HCT116 (cell line): Measurements from ENCODE around the gene SLFN12L. TPM values are rescaled to one million over a fixed set of nuclear protein-coding genes. Genes with fewer than 3 reads are reported as not detected.

Experiments used
- ATAC-seq: fragments of 200-7000 bp; cut with Tn5 transposase; 2 replicates; pipeline ENCODE4 v1.9.1; 2020; ENCODE audit warnings: mild to moderate bottlenecking, moderate library complexity
- Bru-seq: library from RNA; stranded (reverse); fragments of 400-500 nt; gene quantifications from one replicate; lab custom pipeline; 2021; lab: Mats Ljungman, UMichigan
- BruChase-seq, 2 experiments: library from RNA; stranded (reverse); fragments of 400-500 nt; gene quantifications; one replicate each; lab custom pipeline; 2021; lab: Mats Ljungman, UMichigan
- BruUV-seq: library from RNA; stranded (reverse); fragments of 400-500 nt; replicated peaks from 2 replicates; lab custom pipeline; 2021; lab: Mats Ljungman, UMichigan
- CTCF ChIA-PET: fragments of 300-600 bp; sonication (Branson Sonifier 250); formaldehyde crosslinking; loops from one replicate; lab custom pipeline; 2021; ENCODE audit warnings: antibody characterized with exemption; lab: Charles Lee
- POLR2A ChIA-PET: fragments of 300-600, 350-600 bp; sonication (Branson Sonifier 250); formaldehyde crosslinking; loops from one replicate; lab custom pipeline; 2021; ENCODE audit warnings: antibody characterized with exemption; lab: Charles Lee
- RAD21 ChIA-PET, 2 experiments: fragments of 300-600 bp; sonication (Branson Sonifier 250); formaldehyde crosslinking; loops; one replicate each; lab custom pipeline; 2023; ENCODE audit warnings: low total read pairs in 2 of 2; ENCODE audit not compliant: uncharacterized antibody in 2 of 2, unreplicated experiment in 2 of 2, low non-redundant PET in 1 of 2; lab: Charles Lee
- DNase-seq: peaks from one replicate; pipeline ENCODE4 v3.0.0-alpha.2; 2010; ENCODE audit warnings: low read depth, low spot score
- H2AFZ ChIP-seq: fragments of 200-600 bp; shearing (Covaris generic), sonication (generic); 2 replicates; pipeline ENCODE4 v1.6.1; 2017; ENCODE audit warnings: low read depth, mixed run types, mixed read lengths, antibody characterized with exemption, low read length; ENCODE audit not compliant: poor library complexity, severe bottlenecking
- H3K27ac ChIP-seq: 2 replicates; pipeline ENCODE4 v1.5.1; 2012; ENCODE audit warnings: low read depth, low read length
- H3K27me3 ChIP-seq: fragments of 200-600 bp; sonication (generic); 2 replicates; pipeline ENCODE4 v1.6.1; 2016; ENCODE audit warnings: mixed run types, low read length, mixed read lengths; ENCODE audit not compliant: insufficient read depth
- H3K36me3 ChIP-seq, 2 experiments: fragments of 200-500 bp in 1 of 2; fragments of 200-600 bp in 1 of 2; sonication (Bioruptor generic) in 1 of 2; sonication (generic) in 1 of 2; 2 replicates each; pipeline versions ENCODE4 v1.5.1 to v1.6.1; 2014 to 2016; ENCODE audit warnings: low read length in 2 of 2, inconsistent platforms in 1 of 2, mixed read lengths in 1 of 2, mixed run types in 1 of 2; ENCODE audit not compliant: insufficient read depth in 2 of 2, control insufficient read depth in 1 of 2
- H3K4me1 ChIP-seq, 2 experiments: fragments of 200-600 bp in 1 of 2; sonication (generic) in 1 of 2; 2 replicates each; pipeline versions ENCODE4 v1.5.1 to v1.6.1; 2012 to 2017; ENCODE audit warnings: low read length in 2 of 2, inconsistent platforms in 1 of 2, mild to moderate bottlenecking in 1 of 2, mixed read lengths in 1 of 2, mixed run types in 1 of 2, moderate library complexity in 1 of 2; ENCODE audit not compliant: insufficient read depth in 2 of 2, control insufficient read depth in 1 of 2
- H3K4me2 ChIP-seq: fragments of 200-600 bp; sonication (generic); 2 replicates; pipeline ENCODE4 v1.6.1; 2017; ENCODE audit warnings: mixed run types, low read length, mixed read lengths
- H3K4me3 ChIP-seq, 2 experiments: fragments of 200-600 bp in 1 of 2; sonication (generic) in 1 of 2; replicated peaks in 1 of 2; 2 replicates each; pipeline ENCODE4 v1.5.1; 2011 to 2016; ENCODE audit warnings: low read length in 2 of 2, control low read depth in 1 of 2, low read depth in 1 of 2, mild to moderate bottlenecking in 1 of 2, mixed read lengths in 1 of 2, mixed run types in 1 of 2
- H3K79me2 ChIP-seq: fragments of 200-600 bp; sonication (generic); 2 replicates; pipeline ENCODE4 v1.6.1; 2017; ENCODE audit warnings: mild to moderate bottlenecking, mixed run types, low read length, moderate library complexity, mixed read lengths; ENCODE audit not compliant: insufficient read depth
- H3K9ac ChIP-seq: fragments of 200-600 bp; sonication (generic); 2 replicates; pipeline ENCODE4 v1.6.1; 2016; ENCODE audit warnings: low read length, mixed read lengths
- H3K9me2 ChIP-seq: fragments of 200-600 bp; sonication (generic), shearing (Covaris generic); 2 replicates; pipeline ENCODE4 v1.6.1; 2017; ENCODE audit warnings: mixed run types, mild to moderate bottlenecking, moderate library complexity; ENCODE audit not compliant: insufficient read depth
- H3K9me3 ChIP-seq, 2 experiments: fragments of 200-500 bp in 1 of 2; fragments of 200-600 bp in 1 of 2; sonication (Bioruptor generic) in 1 of 2; sonication (generic) in 1 of 2; 2 replicates each; pipeline ENCODE4 v1.6.1; 2014 to 2017; ENCODE audit warnings: low read length in 2 of 2, mixed read lengths in 2 of 2, inconsistent platforms in 1 of 2, low read depth in 1 of 2, mild to moderate bottlenecking in 1 of 2, mixed run types in 1 of 2, moderate library complexity in 1 of 2; ENCODE audit not compliant: control insufficient read depth in 1 of 2, insufficient read depth in 1 of 2
- H4K20me1 ChIP-seq: fragments of 200-600 bp; sonication (generic), shearing (Covaris generic); 2 replicates; pipeline ENCODE4 v1.6.1; 2017; ENCODE audit warnings: mixed run types, mild to moderate bottlenecking, moderate library complexity; ENCODE audit not compliant: insufficient read depth
- ATF3 ChIP-seq: IDR thresholded peaks from 2 replicates; pipeline ENCODE4 v1.6.1; 2012
- CBX3 ChIP-seq: IDR thresholded peaks from 2 replicates; pipeline ENCODE4 v1.6.1; 2012; ENCODE audit warnings: low read depth
- CEBPB ChIP-seq: IDR thresholded peaks from 2 replicates; pipeline ENCODE4 v1.6.1; 2012; ENCODE audit warnings: low read depth
- ELF1 ChIP-seq: IDR thresholded peaks from 2 replicates; pipeline ENCODE4 v1.6.1; 2012; ENCODE audit warnings: low read depth, borderline replicate concordance
- EZH2 ChIP-seq: fragments of 200-600 bp; sonication (generic); IDR thresholded peaks from 2 replicates; pipeline ENCODE4 v1.6.1; 2017; ENCODE audit warnings: antibody characterized with exemption, mixed run types
- FOSL1 ChIP-seq: IDR thresholded peaks from 2 replicates; pipeline ENCODE4 v1.6.1; 2012; ENCODE audit warnings: low read depth
- MAX ChIP-seq: IDR thresholded peaks from 2 replicates; pipeline ENCODE4 v1.6.1; 2012
- POLR2A ChIP-seq: IDR thresholded peaks from 2 replicates; pipeline ENCODE4 v1.7.0; 2011; ENCODE audit warnings: borderline replicate concordance; ENCODE audit not compliant: insufficient read depth, insufficient read length; ENCODE audit errors: extremely low read depth
- RAD21 ChIP-seq: IDR thresholded peaks from 2 replicates; pipeline ENCODE4 v1.6.1; 2012; ENCODE audit warnings: low read depth, mild to moderate bottlenecking
- SIN3A ChIP-seq: IDR thresholded peaks from 2 replicates; pipeline ENCODE4 v1.6.1; 2012; ENCODE audit warnings: low read depth
- SP1 ChIP-seq: IDR thresholded peaks from 2 replicates; pipeline ENCODE4 v1.6.1; 2012; ENCODE audit warnings: low read depth
- TCF7L2 ChIP-seq: IDR thresholded peaks from 2 replicates; pipeline ENCODE4 v1.7.0; 2011; ENCODE audit warnings: borderline replicate concordance, inconsistent platforms; ENCODE audit not compliant: insufficient read depth, insufficient read length; ENCODE audit errors: extremely low read depth
- YY1 ChIP-seq: IDR thresholded peaks from 2 replicates; pipeline ENCODE4 v1.6.1; 2011; ENCODE audit warnings: low read length, low read depth, moderate library complexity, mild to moderate bottlenecking; ENCODE audit not compliant: insufficient replicate concordance; ENCODE audit errors: extremely low read depth
- ZFX ChIP-seq: fragments of 450-650 bp; IDR thresholded peaks from 2 replicates; pipeline ENCODE4 v1.6.1; 2017
- intact Hi-C: fragments of 100-400 bp; cut with micrococcal nuclease; formaldehyde crosslinking; loops from 2 replicates; pipeline ENCODE4 v1.10.0; 2022
- long read RNA-seq: library from polyadenylated mRNA; unstranded; transcript quantifications from one replicate; pipeline ENCODE4 v2.0.0, GENCODE V29; 2021; ENCODE audit not compliant: unreplicated experiment
- polyA plus RNA-seq: library from polyadenylated mRNA; unstranded; fragments of >200 nt; gene quantifications from 2 replicates; pipeline ENCODE4 v1.2.1, GENCODE V29; 2012; ENCODE audit warnings: missing spikeins
- total RNA-seq: library from RNA; stranded (reverse); gene quantifications from one replicate; pipeline ENCODE4 v1.2.1, GENCODE V29; 2021; ENCODE audit not compliant: unreplicated experiment
- TF ChIP-seq, protein P1 (sequence below): IDR thresholded peaks from 2 replicates; pipeline ENCODE4 v1.6.1; 2011; ENCODE audit warnings: mild to moderate bottlenecking, low read length, moderate library complexity; ENCODE audit not compliant: insufficient replicate concordance; ENCODE audit errors: extremely low read depth

Gene SLFN12L
- total RNA-seq (0.17 TPM), Bru-seq, nascent RNA (percentile 5 among the genes with signal in this experiment), BruChase-seq, experiment 1, labeled RNA remaining after a 6-hour chase (not detected), BruChase-seq, experiment 2, labeled RNA remaining after a 2-hour chase (percentile 2 among the genes with signal in this experiment)
- not detected in 2 replicates for polyA plus RNA-seq
- long read RNA-seq, result 0 reads

DNA sequence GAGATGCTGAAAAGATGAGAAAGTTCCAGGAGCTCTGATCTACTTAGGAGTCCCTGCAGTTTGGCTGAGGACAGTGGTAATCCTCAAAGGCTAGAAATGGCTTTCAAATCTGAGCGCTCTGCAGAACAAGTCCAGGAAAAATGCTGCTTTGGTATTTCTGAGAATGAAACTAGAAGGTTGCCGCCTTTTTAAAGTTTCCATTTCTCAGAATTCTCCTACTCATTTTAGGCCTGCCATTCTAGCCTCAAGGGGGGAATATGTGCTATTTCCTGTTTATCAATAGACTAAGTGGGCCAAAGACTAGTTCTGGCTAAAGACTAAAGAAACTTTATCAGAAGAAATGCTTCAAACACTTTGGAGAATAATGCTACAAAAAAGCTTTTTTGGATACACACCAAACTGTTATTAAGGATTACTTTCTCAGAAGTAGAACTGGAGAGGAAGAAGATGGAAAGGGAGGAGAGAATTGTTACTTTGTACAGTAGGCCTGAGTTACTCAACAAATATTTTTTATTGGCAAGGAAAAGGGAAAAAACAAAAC is at the start of gene SLFN12L:
Gene SLFN12L, minus strand, starts transcription at position 78 of the 541 bp plus-strand sequence. CDS start 15,314 bp downstream, outside the sequence.
- CTCF ChIA-PET, result interaction anchor here (0.6 to 1.8 kb wide), 7 partner anchors 10 to 417 kb away, joined by 3 to 6 read pairs (median 3); no protein-coding TSS in a partner anchor
- no peak within 1 kb of the TSS for H3K4me2 ChIP-seq

More for the DNA sequence above, at the start of gene SLFN12L:
- Histone ChIP-seq H3K4me3 (no peak within 1 kb of the TSS), H3K9me3 (no peaks in the 10 kb centered on the region), H3K4me1 (peaks cover 0 to 5% of the 10 kb centered on the region in 2 experiments; a peak in 1 of 4 replicates), H4K20me1 (no peaks in the 10 kb centered on the region), H3K36me3 (no peaks in the 10 kb centered on the region), H3K79me2 (no peaks in the 10 kb centered on the region), H2AFZ (no peak within 1 kb of the TSS), H3K27me3 (no peaks in the 10 kb centered on the region; the same call in 1 of the 2 replicates), H3K9ac (no peak within 1 kb of the TSS), H3K27ac (no peak within 1 kb of the TSS), H3K9me2 (no peaks in the 10 kb centered on the region)
- intact Hi-C loops, result loop anchor here (5.0 kb wide), 2 partner anchors 280 to 540 kb away; no protein-coding TSS in a partner anchor
- RAD21 ChIA-PET, result no interaction called here
- no TSS peak for BruUV-seq
- DNase-seq, result no peak
- POLR2A ChIA-PET, result no interaction called here
- TF ChIP-seq SP1, result no peak
- no peak for TF ChIP-seq SIN3A
- TF ChIP-seq TCF7L2, result no peak
- no peak for TF ChIP-seq YY1
- no peak for TF ChIP-seq FOSL1
- TF ChIP-seq ELF1, result no peak
- no peak for TF ChIP-seq RAD21
- TF ChIP-seq ATF3, result no peak
- no peak for TF ChIP-seq CBX3
- no peak for TF ChIP-seq EZH2
- TF ChIP-seq ZFX, result no peak
- TF ChIP-seq POLR2A, result no peak
- no peak for TF ChIP-seq MAX
- TF ChIP-seq, protein P1, sequence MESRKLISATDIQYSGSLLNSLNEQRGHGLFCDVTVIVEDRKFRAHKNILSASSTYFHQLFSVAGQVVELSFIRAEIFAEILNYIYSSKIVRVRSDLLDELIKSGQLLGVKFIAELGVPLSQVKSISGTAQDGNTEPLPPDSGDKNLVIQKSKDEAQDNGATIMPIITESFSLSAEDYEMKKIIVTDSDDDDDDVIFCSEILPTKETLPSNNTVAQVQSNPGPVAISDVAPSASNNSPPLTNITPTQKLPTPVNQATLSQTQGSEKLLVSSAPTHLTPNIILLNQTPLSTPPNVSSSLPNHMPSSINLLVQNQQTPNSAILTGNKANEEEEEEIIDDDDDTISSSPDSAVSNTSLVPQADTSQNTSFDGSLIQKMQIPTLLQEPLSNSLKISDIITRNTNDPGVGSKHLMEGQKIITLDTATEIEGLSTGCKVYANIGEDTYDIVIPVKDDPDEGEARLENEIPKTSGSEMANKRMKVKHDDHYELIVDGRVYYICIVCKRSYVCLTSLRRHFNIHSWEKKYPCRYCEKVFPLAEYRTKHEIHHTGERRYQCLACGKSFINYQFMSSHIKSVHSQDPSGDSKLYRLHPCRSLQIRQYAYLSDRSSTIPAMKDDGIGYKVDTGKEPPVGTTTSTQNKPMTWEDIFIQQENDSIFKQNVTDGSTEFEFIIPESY, result no peak
- TF ChIP-seq CEBPB, result no peak
- TF ChIP-seq, all 23 proteins: peak for 0
- no peak for ATAC-seq
